IMR-90 (cell line): ENCODE results near the gene TSKS.

ENCODE experiments used
- BHLHE40 ChIP-seq: fragments of 150-350 bp; IDR thresholded peaks from 2 replicates; pipeline ENCODE4 v1.6.1; 2016; ENCODE audit warnings: mild to moderate bottlenecking, low read depth, low read length
- CEBPB ChIP-seq: IDR thresholded peaks from 2 replicates; pipeline ENCODE4 v1.6.1; 2012; ENCODE audit warnings: low read depth, low read length, improper control_type of control experiment
- CHD1 ChIP-seq: IDR thresholded peaks from 2 replicates; pipeline ENCODE4 v1.6.1; 2012; ENCODE audit warnings: low read depth, low read length, improper control_type of control experiment
- CTCF ChIP-seq: conservative IDR thresholded peaks from 2 replicates; pipeline ENCODE4 v1.5.1; 2012; ENCODE audit warnings: mild to moderate bottlenecking, low read depth, low read length, improper control_type of control experiment
- MAFK ChIP-seq: IDR thresholded peaks from 2 replicates; pipeline ENCODE4 v1.6.1; 2012; ENCODE audit warnings: low read depth, low read length, improper control_type of control experiment
- MAZ ChIP-seq: IDR thresholded peaks from 2 replicates; pipeline ENCODE4 v1.6.1; 2012; ENCODE audit warnings: low read depth, mild to moderate bottlenecking, low read length, improper control_type of control experiment, moderate library complexity, borderline replicate concordance
- POLR2A ChIP-seq: IDR thresholded peaks from 2 replicates; pipeline ENCODE4 v1.6.1; 2012; ENCODE audit warnings: mild to moderate bottlenecking, low read depth, low read length
- RAD21 ChIP-seq: IDR thresholded peaks from 2 replicates; pipeline ENCODE4 v1.6.1; 2012; ENCODE audit warnings: low read length, improper control_type of control experiment
- RFX5 ChIP-seq: IDR thresholded peaks from 2 replicates; pipeline ENCODE4 v1.8.0; 2012; ENCODE audit warnings: low read depth, mild to moderate bottlenecking, low read length, moderate library complexity
- SMC3 ChIP-seq: fragments of 150-350 bp; IDR thresholded peaks from 2 replicates; pipeline ENCODE4 v1.6.1; 2016; ENCODE audit warnings: low read depth, mild to moderate bottlenecking, antibody characterized with exemption, low read length, moderate library complexity
- USF2 ChIP-seq: fragments of 150-350 bp; IDR thresholded peaks from 2 replicates; pipeline ENCODE4 v1.6.1; 2017; ENCODE audit warnings: mild to moderate bottlenecking, antibody characterized with exemption, low read length, low read depth

GRCh38 chr19:49801401-49801888, 38.3 kb upstream of the TSKS start:
- no peak for TF ChIP-seq CTCF
- TF ChIP-seq POLR2A: no peak
- no peak for TF ChIP-seq RFX5
- no peak for TF ChIP-seq MAZ
- no peak for TF ChIP-seq RAD21
- TF ChIP-seq SMC3: no peak
- no peak for TF ChIP-seq MAFK
- TF ChIP-seq CHD1: no peak
- TF ChIP-seq BHLHE40: no peak
- no peak for TF ChIP-seq USF2
- TF ChIP-seq CEBPB: no peak
